H1 (cell line): Measurements from ENCODE around the gene ATP5ME. TPM values are rescaled to one million over a fixed set of nuclear protein-coding genes. Genes with fewer than 3 reads are reported as not detected.

Experiments used
- CHD1 ChIP-seq: IDR thresholded peaks from 2 replicates; pipeline ENCODE4 v1.6.1; 2012; ENCODE audit warnings: low read depth, low read length, improper control_type of control experiment
- CHD7 ChIP-seq: fragments of 300-600 bp; sonication (generic); IDR thresholded peaks from 2 replicates; pipeline ENCODE4 v1.7.1; 2012; ENCODE audit warnings: low read length, moderate library complexity, mild to moderate bottlenecking, inconsistent platforms; ENCODE audit not compliant: insufficient replicate concordance
- GABPA ChIP-seq: IDR thresholded peaks from 2 replicates; pipeline ENCODE4 v1.6.1; 2011; ENCODE audit warnings: mild to moderate bottlenecking, low read length, moderate library complexity, borderline replicate concordance; ENCODE audit not compliant: insufficient read depth
- KDM1A ChIP-seq: fragments of 200-600, 300-600 bp; sonication (generic); IDR thresholded peaks from 2 replicates; pipeline ENCODE4 v1.7.1; 2016; ENCODE audit warnings: mild to moderate bottlenecking, low read length, borderline replicate concordance
- SAP30 ChIP-seq: fragments of 300-600 bp; sonication (generic); IDR thresholded peaks from 2 replicates; pipeline ENCODE4 v1.7.1; 2012; ENCODE audit warnings: low read length, moderate library complexity, mild to moderate bottlenecking, inconsistent platforms; ENCODE audit not compliant: insufficient read depth, insufficient replicate concordance
- SP1 ChIP-seq: IDR thresholded peaks from 2 replicates; pipeline ENCODE4 v1.6.1; 2011; ENCODE audit warnings: low read depth, low read length
- TAF1 ChIP-seq: IDR thresholded peaks from 2 replicates; pipeline ENCODE4 v1.6.1; 2011; ENCODE audit warnings: mild to moderate bottlenecking, low read depth, low read length
- polyA plus RNA-seq, 7 experiments: library from polyadenylated mRNA; depleted of rRNA in 3 of 7; stranded (reverse) in 5 of 7; unstranded in 2 of 7; fragments of >200 nt in 5 of 7; fragments of 200-250 nt in 2 of 7; gene quantifications; 1 replicate in 5 of 7; 2 replicates in 1 of 7; 4 replicates in 1 of 7; pipeline versions ENCODE4 v1.2.1 to v1.2.3, GENCODE V29; 2011 to 2013; ENCODE audit warnings: missing spikeins in 2 of 7, mixed read lengths in 2 of 7
- total RNA-seq: library from RNA; stranded (reverse); fragmentation: NEBNext Ultra II Directional; extraction: Animal tissue kit (Norgen Biotek cat#: 25700); gene quantifications from 2 replicates; pipeline ENCODE4 v1.2.1, GENCODE V29; 2021
- TF ChIP-seq, protein P1 (sequence below), 3 experiments: IDR thresholded peaks; 1 replicate in 2 of 3; 2 replicates in 1 of 3; pipeline versions ENCODE4 v1.5.1 to v1.6.1; 2011; ENCODE audit warnings: low read length in 3 of 3, mild to moderate bottlenecking in 3 of 3, inconsistent platforms in 2 of 3, low read depth in 1 of 3, moderate library complexity in 1 of 3; ENCODE audit not compliant: insufficient read depth in 1 of 3; ENCODE audit errors: control extremely low read depth in 1 of 3
- TF ChIP-seq, protein P2 (sequence below): IDR thresholded peaks from 2 replicates; pipeline ENCODE4 v1.6.1; 2012; ENCODE audit warnings: inconsistent platforms

The ATP5ME gene
- total and polyA plus RNA-seq, 2 of the 8 experiments (the other 6 are each of a cell fraction or from before 2014, with no cell fraction given) = 375 to 450 TPM

DNA sequence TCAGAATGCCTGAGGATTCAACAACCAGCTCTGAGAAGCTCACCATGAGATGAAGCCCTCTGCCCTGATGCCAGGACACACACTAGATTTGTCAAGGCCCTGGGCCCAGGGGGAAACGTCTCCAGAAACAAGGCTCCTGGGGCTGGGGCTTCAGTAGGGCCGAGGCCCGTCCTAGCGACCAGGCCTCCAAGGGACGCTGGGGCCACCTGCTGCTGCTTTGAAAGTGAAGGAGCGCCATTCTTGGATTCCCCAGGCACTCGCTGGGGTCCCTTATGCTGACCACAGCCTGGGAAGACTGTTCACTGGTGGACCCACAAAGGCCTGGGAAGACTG, 24.8 kb downstream of the ATP5ME start (continued):
- no peak for TF ChIP-seq CHD7
- TF ChIP-seq TAF1 = no peak
- TF ChIP-seq SAP30 = no peak
- no peak for TF ChIP-seq KDM1A
- no peak for TF ChIP-seq GABPA
- TF ChIP-seq, protein P1, sequence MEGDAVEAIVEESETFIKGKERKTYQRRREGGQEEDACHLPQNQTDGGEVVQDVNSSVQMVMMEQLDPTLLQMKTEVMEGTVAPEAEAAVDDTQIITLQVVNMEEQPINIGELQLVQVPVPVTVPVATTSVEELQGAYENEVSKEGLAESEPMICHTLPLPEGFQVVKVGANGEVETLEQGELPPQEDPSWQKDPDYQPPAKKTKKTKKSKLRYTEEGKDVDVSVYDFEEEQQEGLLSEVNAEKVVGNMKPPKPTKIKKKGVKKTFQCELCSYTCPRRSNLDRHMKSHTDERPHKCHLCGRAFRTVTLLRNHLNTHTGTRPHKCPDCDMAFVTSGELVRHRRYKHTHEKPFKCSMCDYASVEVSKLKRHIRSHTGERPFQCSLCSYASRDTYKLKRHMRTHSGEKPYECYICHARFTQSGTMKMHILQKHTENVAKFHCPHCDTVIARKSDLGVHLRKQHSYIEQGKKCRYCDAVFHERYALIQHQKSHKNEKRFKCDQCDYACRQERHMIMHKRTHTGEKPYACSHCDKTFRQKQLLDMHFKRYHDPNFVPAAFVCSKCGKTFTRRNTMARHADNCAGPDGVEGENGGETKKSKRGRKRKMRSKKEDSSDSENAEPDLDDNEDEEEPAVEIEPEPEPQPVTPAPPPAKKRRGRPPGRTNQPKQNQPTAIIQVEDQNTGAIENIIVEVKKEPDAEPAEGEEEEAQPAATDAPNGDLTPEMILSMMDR (IDR thresholded peaks at IDR 0.05; ENCODE audit: control extremely low read depth in 1 of 3, insufficient read depth in 1 of 3, low read depth in 1 of 3, low read length in 3 of 3) = no peak
- TF ChIP-seq, protein P2, sequence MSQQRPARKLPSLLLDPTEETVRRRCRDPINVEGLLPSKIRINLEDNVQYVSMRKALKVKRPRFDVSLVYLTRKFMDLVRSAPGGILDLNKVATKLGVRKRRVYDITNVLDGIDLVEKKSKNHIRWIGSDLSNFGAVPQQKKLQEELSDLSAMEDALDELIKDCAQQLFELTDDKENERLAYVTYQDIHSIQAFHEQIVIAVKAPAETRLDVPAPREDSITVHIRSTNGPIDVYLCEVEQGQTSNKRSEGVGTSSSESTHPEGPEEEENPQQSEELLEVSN = no peak
- TF ChIP-seq CHD1 = no peak
- TF ChIP-seq SP1 = no peak
